GM12891 (cell line): ENCODE data around the gene LDLRAD3.

Source experiments
- DNase-seq: peaks from one replicate; pipeline ENCODE4 v3.0.0; 2011; ENCODE audit warnings: low spot score; ENCODE audit not compliant: insufficient read length
- FAIRE-seq: peaks from 2 replicates; lab custom pipeline; 2011; peaks lifted over from hg19 to GRCh38; lab: Jason Lieb, UNC
- PAX5 ChIP-seq: IDR thresholded peaks from 2 replicates; pipeline ENCODE4 v1.6.1; 2011; ENCODE audit warnings: low read length, moderate library complexity, mild to moderate bottlenecking; ENCODE audit not compliant: insufficient read depth, severe bottlenecking
- POLR2A ChIP-seq: IDR thresholded peaks from 2 replicates; pipeline ENCODE4 v1.6.1; 2011; ENCODE audit warnings: low read depth, low read length, control low read depth
- POLR2AphosphoS5 ChIP-seq: IDR thresholded peaks from 2 replicates; pipeline ENCODE4 v1.6.1; 2011; ENCODE audit warnings: low read depth, low read length, control low read depth
- POU2F2 ChIP-seq: IDR thresholded peaks from 2 replicates; pipeline ENCODE4 v1.6.1; 2011; ENCODE audit warnings: low read depth, mild to moderate bottlenecking, control low read depth, low read length, moderate library complexity
- SPI1 ChIP-seq: IDR thresholded peaks from 2 replicates; pipeline ENCODE4 v1.6.1; 2011; ENCODE audit warnings: low read depth, low read length, control low read depth
- TAF1 ChIP-seq: IDR thresholded peaks from 2 replicates; pipeline ENCODE4 v1.6.1; 2011; ENCODE audit warnings: low read depth, low read length, control low read depth

Gene LDLRAD3

GRCh38 chr11:36116161-36116560 is 172.3 kb downstream of the LDLRAD3 start:
- no peak for TF ChIP-seq SPI1
- TF ChIP-seq POLR2A: no peak
- no peak for TF ChIP-seq POU2F2
- TF ChIP-seq POLR2AphosphoS5: no peak
- TF ChIP-seq PAX5: no peak
- no peak for TF ChIP-seq TAF1
- DNase-seq: no peak
- FAIRE-seq: no peak

GRCh38 chr11:36118084-36118483 is 174.2 kb downstream of the LDLRAD3 start:
- TF ChIP-seq POU2F2: no peak
- TF ChIP-seq SPI1: no peak
- no peak for TF ChIP-seq POLR2AphosphoS5
- TF ChIP-seq TAF1: no peak
- TF ChIP-seq POLR2A: no peak
- no peak for TF ChIP-seq PAX5
- no peak for DNase-seq
- FAIRE-seq: no peak

- no peak for DNase-seq
- TF ChIP-seq POLR2A (no peak), POLR2AphosphoS5 (no peak), PAX5 (no peak), TAF1 (no peak), SPI1 (no peak), POU2F2 (no peak)
- FAIRE-seq: no peak
Observed at GRCh38 chr11:36119300-36119699, 175.4 kb downstream of the LDLRAD3 start.

- no peak for DNase-seq
- FAIRE-seq: no peak
- TF ChIP-seq TAF1 (no peak), POU2F2 (no peak), SPI1 (no peak), POLR2AphosphoS5 (no peak), PAX5 (no peak), POLR2A (no peak)
Observed at GRCh38 chr11:36121054-36121453, 177.2 kb downstream of the LDLRAD3 start.

- DNase-seq: no peak
- TF ChIP-seq PAX5 (no peak), TAF1 (no peak), POLR2AphosphoS5 (no peak), POLR2A (no peak), POU2F2 (no peak), SPI1 (no peak)
- FAIRE-seq: no peak
Observed at GRCh38 chr11:36122671-36123070, 178.8 kb downstream of the LDLRAD3 start.

GRCh38 chr11:36123336-36124101 is 179.7 kb downstream of the LDLRAD3 start:
- FAIRE-seq (no peak), DNase-seq (no peak)
- TF ChIP-seq SPI1: no peak
- TF ChIP-seq POLR2AphosphoS5: no peak
- no peak for TF ChIP-seq PAX5
- no peak for TF ChIP-seq POLR2A
- TF ChIP-seq POU2F2: no peak
- TF ChIP-seq TAF1: no peak

GRCh38 chr11:36126678-36127077 is 182.8 kb downstream of the LDLRAD3 start:
- TF ChIP-seq POLR2A: no peak
- no peak for DNase-seq

GRCh38 chr11:36127550-36127949 is 183.7 kb downstream of the LDLRAD3 start:
- no peak for FAIRE-seq
- TF ChIP-seq POLR2AphosphoS5 (no peak), POLR2A (no peak), SPI1 (no peak), TAF1 (no peak), POU2F2 (no peak), PAX5 (no peak)

More at GRCh38 chr11:36126678-36127077, 182.8 kb downstream of the LDLRAD3 start:
- FAIRE-seq: no peak

GRCh38 chr11:36129955-36130354 is 186.1 kb downstream of the LDLRAD3 start:
- FAIRE-seq: no peak
- no peak for TF ChIP-seq POLR2A
- TF ChIP-seq SPI1: no peak
- no peak for TF ChIP-seq TAF1
- no peak for TF ChIP-seq PAX5
- TF ChIP-seq POLR2AphosphoS5: no peak
- no peak for TF ChIP-seq POU2F2
- no peak for DNase-seq

More at GRCh38 chr11:36127550-36127949, 183.7 kb downstream of the LDLRAD3 start:
- DNase-seq: no peak

GRCh38 chr11:36130401-36130800 is 186.5 kb downstream of the LDLRAD3 start:
- FAIRE-seq (no peak), DNase-seq (no peak)
- TF ChIP-seq TAF1: no peak
- no peak for TF ChIP-seq POU2F2
- no peak for TF ChIP-seq POLR2AphosphoS5
- TF ChIP-seq SPI1: no peak
